Urothelium cell line (cell line): ENCODE measurements around the gene CCDC197.
A peak's percentile ranks its signal among the peaks of the same experiment; 100 is the strongest.

Experiments
- DNase-seq: peaks from one replicate; pipeline ENCODE4 v3.0.0; 2011; ENCODE audit warnings: low spot score, mixed read lengths
- FAIRE-seq: peaks from 2 replicates; lab custom pipeline; 2011; peaks lifted over from hg19 to GRCh38; lab: Jason Lieb, UNC

The CCDC197 gene

GRCh38 chr14:94022532-94023411 is 25.7 kb downstream of the CCDC197 start:
- DNase-seq (no peak), FAIRE-seq (no peak)

DNA sequence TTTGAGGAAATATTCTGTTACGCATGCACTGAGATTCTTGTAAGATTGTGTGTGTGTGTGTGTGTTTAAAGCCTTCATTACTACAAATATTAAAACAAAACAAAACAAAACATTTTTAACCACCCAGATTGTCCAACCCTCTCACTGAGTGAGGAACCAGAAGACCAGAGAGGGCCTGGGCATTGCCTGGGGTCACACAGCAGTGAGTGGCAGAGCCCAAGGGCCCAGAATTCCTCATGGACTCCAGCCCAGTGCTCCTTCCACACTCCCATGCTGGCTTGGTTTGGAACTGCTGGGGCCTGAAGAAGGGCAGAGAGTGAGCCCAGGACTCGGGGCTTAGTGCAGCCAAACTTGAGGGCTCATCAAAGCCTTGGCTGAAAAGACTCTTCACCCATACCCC is 27.4 kb downstream of the CCDC197 start:
- DNase-seq = no peak
- FAIRE-seq = no peak

DNA sequence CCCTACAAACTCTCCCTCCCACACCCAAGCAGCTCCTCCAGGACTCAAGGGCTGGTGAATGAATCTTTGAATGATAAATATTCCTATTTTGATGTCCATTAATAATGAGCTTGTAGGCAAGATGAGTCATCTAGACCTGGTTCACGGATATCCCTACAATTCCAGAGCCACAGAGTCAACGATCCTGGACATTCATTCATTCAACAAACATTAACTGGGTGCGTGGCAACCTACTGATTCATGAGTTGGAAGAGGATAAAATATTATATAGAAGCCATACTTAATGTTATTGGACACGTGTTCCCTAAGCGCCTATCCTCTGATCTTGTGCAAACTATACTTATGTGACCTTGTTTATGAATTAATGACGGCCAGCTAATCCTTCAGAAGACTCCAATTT is 28.6 kb downstream of the CCDC197 start:
- FAIRE-seq (no peak), DNase-seq (no peak)

GRCh38 chr14:94026173-94026888 is 29.2 kb downstream of the CCDC197 start, which contains the start of gene OTUB2:
TSS of gene OTUB2 (plus strand) at chr14:94026340. CDS start at chr14:94026538, 198 bp downstream.
- FAIRE-seq (peak; percentile 59), DNase-seq (peak; percentile 96)

- DNase-seq = no peak
- FAIRE-seq = no peak
These were observed 29.9 kb downstream of the CCDC197 start for GRCh38 chr14:94026889-94027469.

DNA sequence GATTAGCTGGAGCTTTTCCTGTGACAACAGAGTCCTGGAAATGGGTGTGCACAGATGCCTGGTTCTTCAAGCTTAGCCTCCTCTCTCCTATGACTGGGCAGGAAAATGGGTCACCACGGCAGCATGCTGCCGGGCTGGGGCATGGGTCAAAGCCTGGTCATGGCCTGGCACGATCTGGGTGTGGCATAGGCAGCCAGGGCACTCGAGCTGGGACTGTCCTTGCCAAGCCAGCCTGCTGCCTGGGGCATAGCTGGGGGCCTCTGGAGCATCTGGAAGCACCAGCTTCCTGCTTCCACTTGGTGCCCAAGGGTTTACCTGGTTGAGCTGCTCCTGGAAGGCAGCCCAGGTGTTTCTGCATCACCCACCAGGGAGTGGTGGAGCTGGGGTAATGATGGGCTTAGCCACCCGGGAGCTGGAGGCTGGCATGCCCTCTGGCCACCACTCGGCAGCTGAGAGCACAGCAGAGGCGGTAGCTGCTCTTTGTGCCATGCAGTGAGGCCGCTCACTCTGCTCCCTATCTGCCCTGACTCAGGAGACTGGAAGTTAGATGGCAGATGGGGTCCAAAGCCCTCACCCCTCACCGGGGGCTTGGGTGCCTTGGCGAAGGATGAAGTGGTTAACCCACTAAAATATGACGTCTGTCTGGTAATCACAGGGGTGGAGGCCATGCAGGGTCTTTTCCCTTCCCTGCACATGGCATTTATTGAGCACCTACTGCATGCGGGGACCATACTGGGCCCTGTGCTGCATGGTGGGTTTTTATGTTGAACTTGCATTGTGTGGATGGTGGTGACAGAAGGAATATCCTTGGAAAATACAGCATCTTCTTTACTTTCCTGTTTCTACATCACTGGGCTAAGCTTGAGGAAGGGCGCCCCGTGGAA is 30.7 kb downstream of the CCDC197 start:
- FAIRE-seq = no peak
- DNase-seq = no peak

- DNase-seq = peak; percentile 78
- FAIRE-seq = peak; percentile 70
These were observed 31.3 kb downstream of the CCDC197 start for GRCh38 chr14:94028450-94028826.

GRCh38 chr14:94029265-94029664 is 32.2 kb downstream of the CCDC197 start:
- FAIRE-seq = no peak

GRCh38 chr14:94029671-94030203 is 32.6 kb downstream of the CCDC197 start:
- FAIRE-seq = no peak

More at GRCh38 chr14:94029265-94029664, 32.2 kb downstream of the CCDC197 start:
- DNase-seq = no peak

GRCh38 chr14:94030571-94030970 is 33.5 kb downstream of the CCDC197 start:
- DNase-seq = no peak
- FAIRE-seq = no peak

More at GRCh38 chr14:94029671-94030203, 32.6 kb downstream of the CCDC197 start:
- DNase-seq = no peak

DNA sequence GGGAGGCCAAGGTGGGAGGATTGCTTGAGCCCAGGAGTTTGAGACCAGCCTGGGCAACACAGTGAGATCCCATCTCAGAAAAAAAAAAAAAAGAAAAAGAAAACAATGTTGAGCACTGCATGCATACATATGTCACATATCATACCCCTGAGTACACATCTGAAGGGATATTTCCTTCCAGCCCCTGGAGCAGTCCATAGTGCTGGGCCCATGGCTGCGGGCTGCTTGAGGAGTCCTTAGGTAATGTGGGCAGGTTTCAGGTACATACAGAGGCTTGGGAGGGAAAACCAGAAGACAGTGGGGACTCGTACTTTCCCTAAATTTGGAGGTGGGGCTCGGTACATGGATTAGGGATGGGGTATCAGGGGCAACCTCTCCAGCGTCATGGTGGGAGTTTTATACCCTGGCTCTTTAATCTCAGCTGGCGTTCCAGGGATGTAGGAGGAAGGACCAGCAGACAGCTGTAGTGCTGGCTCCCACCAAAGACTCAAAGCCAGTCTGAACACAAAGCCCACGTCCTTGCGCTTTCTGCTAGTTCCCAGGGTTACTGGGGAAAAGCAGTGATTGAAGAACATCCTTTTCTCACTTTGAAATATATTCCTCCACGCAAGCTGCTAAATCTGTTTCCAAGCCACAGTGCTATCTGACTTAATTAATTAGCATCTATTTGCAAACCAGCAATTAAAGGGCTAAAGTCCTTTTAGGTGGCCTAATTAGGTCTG is 34.2 kb downstream of the CCDC197 start:
- no peak for FAIRE-seq
- DNase-seq = no peak

GRCh38 chr14:94031883-94032279 is 34.8 kb downstream of the CCDC197 start:
- DNase-seq (no peak), FAIRE-seq (no peak)

DNA sequence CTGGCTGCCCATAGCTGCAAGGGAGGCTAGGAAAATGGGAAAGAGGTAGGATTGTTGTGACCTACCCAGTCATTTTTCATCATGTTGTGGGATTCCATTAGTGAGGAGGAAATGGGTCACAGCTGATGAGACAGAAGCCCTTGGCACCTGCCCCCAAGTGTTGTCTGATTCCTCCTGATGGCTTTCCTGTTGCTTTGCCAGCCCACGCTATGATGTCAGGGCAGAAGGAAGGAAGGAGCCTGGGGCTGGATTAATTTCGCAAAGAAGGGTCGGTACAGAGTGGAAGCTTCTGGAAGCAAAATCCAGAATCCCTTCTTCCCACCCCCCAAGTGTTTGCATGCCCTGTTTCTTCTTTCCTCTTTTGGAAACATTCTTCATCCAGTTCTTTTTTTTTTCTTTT is 37.8 kb downstream of the CCDC197 start:
- FAIRE-seq (no peak), DNase-seq (no peak)

DNA sequence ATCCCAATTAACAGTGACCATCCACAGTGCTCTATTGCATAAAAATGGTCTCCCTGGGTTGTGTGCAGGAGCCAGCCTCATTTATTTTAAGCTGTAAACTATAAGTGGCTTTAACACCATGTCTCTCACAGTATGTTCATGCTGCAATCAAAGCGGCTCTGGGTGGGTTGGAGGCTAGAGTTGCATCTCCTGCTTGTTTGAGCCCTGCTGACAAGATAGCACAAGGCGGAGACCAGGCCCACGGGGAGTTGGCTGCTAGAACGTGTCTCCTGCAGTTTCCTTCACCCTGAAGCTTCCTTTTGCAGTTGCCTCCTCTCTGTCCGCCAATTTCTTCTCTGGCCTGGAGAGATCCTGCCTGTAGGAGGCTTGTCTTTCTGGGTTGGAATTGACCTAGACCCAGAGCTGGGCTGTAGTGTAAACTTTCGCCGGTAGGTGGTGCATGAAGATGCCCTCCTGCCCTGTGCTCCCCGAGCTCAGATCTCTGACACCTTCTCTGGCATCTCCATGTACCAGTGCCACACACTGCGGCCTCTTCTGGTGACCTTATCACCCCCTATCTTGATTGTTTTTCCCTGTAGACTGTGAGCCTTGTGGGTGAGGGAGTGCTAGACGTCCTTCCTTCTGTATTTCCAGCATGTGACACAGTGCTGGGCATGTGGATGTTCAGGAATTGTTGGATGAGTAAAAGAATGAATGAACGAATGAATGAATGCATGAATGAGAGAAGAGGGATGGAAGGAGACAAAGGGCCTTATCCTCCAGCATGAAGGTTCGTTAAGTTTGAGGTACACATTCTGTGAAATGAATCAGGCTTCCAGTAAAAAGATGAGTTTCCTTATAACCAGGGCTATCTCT is 39.4 kb downstream of the CCDC197 start:
- FAIRE-seq = no peak
- DNase-seq = peak; percentile 56

GRCh38 chr14:94037954-94038353 is 40.9 kb downstream of the CCDC197 start:
- no peak for FAIRE-seq
- DNase-seq = no peak

- FAIRE-seq (no peak), DNase-seq (no peak)
These were observed 41.4 kb downstream of the CCDC197 start for GRCh38 chr14:94038510-94038909.

GRCh38 chr14:94038921-94039629 is 42.0 kb downstream of the CCDC197 start:
- DNase-seq = no peak
- no peak for FAIRE-seq

DNA sequence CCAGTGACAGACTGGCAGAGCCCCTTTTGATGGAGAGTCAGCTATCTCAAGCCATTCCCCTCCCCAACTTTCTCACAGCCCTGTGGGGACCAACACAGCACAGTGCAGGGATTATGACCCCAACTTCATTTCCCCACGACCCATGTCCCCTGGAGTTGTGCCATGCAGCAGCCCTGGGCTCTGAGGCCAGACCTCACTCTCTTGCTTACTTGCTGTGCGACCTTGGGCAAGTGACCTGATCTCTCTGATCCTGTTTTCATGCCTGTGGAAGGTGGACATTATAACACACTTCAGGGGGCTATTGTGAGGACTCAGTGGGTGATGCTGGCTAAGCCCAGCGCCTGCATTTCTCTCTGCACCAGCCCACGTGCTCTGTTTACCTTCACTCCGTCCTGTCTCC is 43.1 kb downstream of the CCDC197 start:
- no peak for FAIRE-seq
- no peak for DNase-seq
